Erythroblast (primary cell): ENCODE measurements around the gene PHLDB3.

ENCODE experiments used
- GATA1 ChIP-seq: IDR thresholded peaks from 2 replicates; pipeline ENCODE4 v1.6.1; 2011; ENCODE audit warnings: low read depth, mild to moderate bottlenecking, control low read depth, low read length, moderate library complexity
- POLR2A ChIP-seq: IDR thresholded peaks from 2 replicates; pipeline ENCODE4 v1.6.1; 2011; ENCODE audit warnings: mild to moderate bottlenecking, low read length

DNA sequence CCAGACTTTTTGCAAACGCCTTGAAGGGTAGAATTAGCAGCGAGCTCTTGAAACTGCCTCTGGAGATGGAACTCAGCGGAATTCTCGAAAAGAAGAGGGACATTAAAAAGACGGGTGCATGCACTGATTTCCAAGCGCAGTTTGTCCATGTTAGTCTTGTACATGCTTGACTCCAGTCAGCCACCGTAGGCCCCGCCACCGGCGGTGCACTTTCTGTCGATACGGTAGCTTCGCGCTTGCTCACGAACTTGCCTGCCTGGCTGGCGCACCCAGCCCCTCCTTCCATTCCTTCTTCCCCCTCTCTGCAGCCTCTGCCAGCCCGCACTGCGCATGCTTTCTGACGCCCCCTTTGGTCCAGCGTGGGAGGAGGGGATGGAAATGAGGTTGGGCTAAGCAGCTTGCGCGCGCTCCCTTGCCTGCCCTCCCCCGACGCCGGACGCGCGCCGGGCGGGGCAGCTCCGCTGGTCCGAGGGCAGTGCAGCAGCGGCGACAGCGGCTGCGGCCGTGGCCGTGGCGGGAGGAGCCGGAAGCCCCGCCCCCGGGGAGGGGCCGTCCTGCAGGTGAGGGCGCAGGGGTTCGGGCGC lies 28.5 kb upstream of the PHLDB3 start, which contains the start of gene ZNF575:
- peak; percentile 32 for TF ChIP-seq POLR2A
- TF ChIP-seq GATA1: no peak
